NCI-H1105 (cell line): ENCODE results near the gene ANO9.
"Not testable (repeated sequence)": the region's sequence is repeated elsewhere in the genome, so short reads cannot be mapped to it uniquely, and the experiment has no call there.

Experiments used
- DNase-seq: peaks from one replicate; lab custom pipeline; 2025; lab: John Stamatoyannopoulos, UW

ANO9 gene

GRCh38 chr11:469684-470560, 28.1 kb upstream of the ANO9 start:
- no peak for DNase-seq

- not testable (repeated sequence) for DNase-seq
These were observed 27.3 kb upstream of the ANO9 start for GRCh38 chr11:469026-469683.

GRCh38 chr11:468493-468892, 26.7 kb upstream of the ANO9 start:
- no peak for DNase-seq

- DNase-seq = no peak
These were observed 26.2 kb upstream of the ANO9 start for GRCh38 chr11:468036-468435.

GRCh38 chr11:465896-466530, 24.2 kb upstream of the ANO9 start:
- no peak for DNase-seq

GRCh38 chr11:464316-464715, 22.5 kb upstream of the ANO9 start:
- DNase-seq = no peak

- DNase-seq = no peak
These were observed 20.5 kb upstream of the ANO9 start for GRCh38 chr11:462107-462890.

GRCh38 chr11:461626-462025, 19.8 kb upstream of the ANO9 start:
- no peak for DNase-seq

- no peak for DNase-seq
These were observed 18.8 kb upstream of the ANO9 start for GRCh38 chr11:460331-461199.

GRCh38 chr11:459511-460220, 17.9 kb upstream of the ANO9 start:
- no peak for DNase-seq

GRCh38 chr11:457111-457760, 15.4 kb upstream of the ANO9 start:
- DNase-seq = no peak

GRCh38 chr11:456533-456932, 14.7 kb upstream of the ANO9 start:
- DNase-seq = no peak

- DNase-seq = no peak
These were observed 13.8 kb upstream of the ANO9 start for GRCh38 chr11:455566-456147.

- DNase-seq = no peak
These were observed 13.2 kb upstream of the ANO9 start for GRCh38 chr11:454801-455565.

- DNase-seq = no peak
These were observed 12.2 kb upstream of the ANO9 start for GRCh38 chr11:454043-454442.

- no peak for DNase-seq
These were observed 11.8 kb upstream of the ANO9 start for GRCh38 chr11:453564-453963.

- DNase-seq = no peak
These were observed 11.2 kb upstream of the ANO9 start for GRCh38 chr11:452916-453527.

GRCh38 chr11:452203-452744, 10.5 kb upstream of the ANO9 start:
- no peak for DNase-seq
